Pancreas (tissue), 10 donors: ENCODE data around the gene PPP2R5A. TPM values are rescaled to one million over a fixed set of nuclear protein-coding genes. Genes with fewer than 3 reads are reported as not detected.
A peak's percentile ranks its signal among the peaks of the same experiment; 100 is the strongest.

Experiments used
- ATAC-seq, 4 donors: fragments of 200-7000 bp; cut with Tn5 transposase; one replicate each; pipeline versions ENCODE4 v1.8.0 to v1.9.1; 2020; ENCODE audit warnings: mild to moderate bottlenecking in 4 of 4, moderate library complexity in 4 of 4
- DNase-seq, 6 donors: peaks; one replicate each; pipeline ENCODE4 v3.0.0-alpha.2; 2020
- FAIRE-seq: peaks from 2 replicates; lab custom pipeline; 2012; peaks lifted over from hg19 to GRCh38; lab: Jason Lieb, UNC
- H3K27ac ChIP-seq, 4 donors: fragments of 200-600 bp; sonication (generic); 1 replicate in 3 of 4; 2 replicates in 1 of 4; pipeline versions ENCODE4 v1.5.0 to v1.8.0; 2020
- H3K27me3 ChIP-seq, 4 donors: fragments of 200-600 bp; one replicate each; pipeline ENCODE4 v1.8.0; 2021
- H3K36me3 ChIP-seq, 3 donors: fragments of 200-600 bp; sonication (generic) in 1 of 3; one replicate each; pipeline versions ENCODE4 v1.5.0 to v1.8.0; 2020 to 2021
- H3K4me1 ChIP-seq, 3 donors: fragments of 200-600 bp; one replicate each; pipeline ENCODE4 v1.8.0; 2021
- H3K4me3 ChIP-seq, 4 donors: fragments of 200-600 bp; sonication (generic) in 2 of 4; one replicate each; pipeline versions ENCODE4 v1.5.0 to v1.8.0; 2020 to 2021
- H3K9me3 ChIP-seq, 4 donors: fragments of 200-600 bp; one replicate each; pipeline ENCODE4 v1.8.0; 2021
- CTCF ChIP-seq, 4 donors: fragments of 200-600 bp; sonication (generic) in 3 of 4; IDR thresholded peaks; one replicate each; pipeline versions ENCODE4 v1.5.0 to v1.8.0; 2021; ENCODE audit warnings: antibody characterized with exemption in 4 of 4
- WGBS, 2 donors: extraction: QIAGEN DNeasy Blood & Tissue Kit; methylation state at CpG; one replicate each; pipeline ENCODE4 v1.1.7; 2013; 5-methylcytosine and 5-hydroxymethylcytosine counted together
- intact Hi-C, 3 donors: fragments of 100-400 bp; cut with DNase I; formaldehyde crosslinking; loops; one replicate each; pipeline versions ENCODE4 v1.11.1 to v1.14.2; 2022
- polyA plus RNA-seq, 2 donors: library from polyadenylated mRNA; stranded (reverse); fragments of 200-250 nt; gene quantifications; one replicate each; pipeline ENCODE4 v1.2.3, GENCODE V29; 2013
- total RNA-seq, 6 donors: library from RNA; stranded (reverse); fragmentation: NEBNext Ultra II Directional in 4 of 6; extraction: Animal tissue kit (Norgen Biotek cat#: 25700) in 4 of 6; gene quantifications; one replicate each; pipeline versions ENCODE4 v1.2.1 to v1.2.4, GENCODE V29; 2021 to 2023
- donor health status: healthy with polysubstance abuse.
- donor health status: DM: no; HTN: no; CAD: no; lungs with moderate emphysema.
- donor health status: DM: no; HTN: no; CAD: no.
- donor health status: control.
- donor health status: control.
- donor health status: Bipolar disorder and iron deficiency.
- donor health status: DM: yes; HTN: yes; CAD: no.
- donor health status: DM: no; HTN: no; CAD: no.
- donor health status: DM: no; HTN: no; CAD: no.
- donor health status: DM: yes; HTN: yes; CAD: no.

PPP2R5A gene
- total and polyA plus RNA-seq, 8 donors, result 14.4 to 30.5 (median 22.0) TPM

GRCh38 chr1:212293579-212293978 lies 8.4 kb downstream of the PPP2R5A start:
- H3K27ac ChIP-seq, result no peak overlapping the region
- intact Hi-C loops, result loop anchor here (5.0 to 10.0 kb wide), 2 partner anchors 209 to 221 kb away; no protein-coding TSS in a partner anchor
- no peaks in the 10 kb centered on the region for H3K27me3 ChIP-seq
- 42 to 53% methylated on average over 1 of the region's 1 CpG for WGBS, 2 donors
- H3K4me3 ChIP-seq, result no peak overlapping the region
- H3K9me3 ChIP-seq, result no peaks in the 10 kb centered on the region
- no peaks in the 10 kb centered on the region for H3K36me3 ChIP-seq
- DNase-seq, result no peak
- no peak for TF ChIP-seq CTCF (IDR thresholded peaks at IDR 0.05)
- peaks cover 11 to 51% (median 50%) of the 10 kb centered on the region in 3 donors for H3K4me1 ChIP-seq
- no peak for FAIRE-seq
- ATAC-seq, result peak in 3 of 4 donors; percentile 51 to 74 (median 57)

GRCh38 chr1:212294983-212295382 lies 9.8 kb downstream of the PPP2R5A start:
- peaks cover 11 to 38% (median 37%) of the 10 kb centered on the region in 3 donors for H3K4me1 ChIP-seq
- no peak for TF ChIP-seq CTCF (IDR thresholded peaks at IDR 0.05)
- no peaks in the 10 kb centered on the region for H3K36me3 ChIP-seq
- FAIRE-seq, result no peak
- DNase-seq, result no peak
- 88 to 93% methylated on average over 3 of the region's 3 CpGs for WGBS, 2 donors
- H3K27me3 ChIP-seq, result no peaks in the 10 kb centered on the region
- ATAC-seq, result no peak
- H3K4me3 ChIP-seq, result no peak overlapping the region
- no peak overlapping the region for H3K27ac ChIP-seq
- H3K9me3 ChIP-seq, result no peaks in the 10 kb centered on the region
- intact Hi-C loops, result loop anchor here (5.0 to 10.0 kb wide), 2 partner anchors 210 to 223 kb away; no protein-coding TSS in a partner anchor

- Histone ChIP-seq H3K4me3 (no peak overlapping the region), H3K36me3 (no peaks in the 10 kb centered on the region), H3K9me3 (no peaks in the 10 kb centered on the region), H3K4me1 (peaks cover 11 to 33% (median 32%) of the 10 kb centered on the region in 3 donors), H3K27me3 (no peaks in the 10 kb centered on the region), H3K27ac (no peak overlapping the region)
- TF ChIP-seq CTCF (IDR thresholded peaks at IDR 0.05), result no peak
- 65 to 72% methylated on average over 2 of the region's 2 CpGs for WGBS, 2 donors
- ATAC-seq, result no peak
- intact Hi-C loops, result loop anchor here in 1 of 3 donors (10.0 kb wide), 1 partner anchor 211 kb away; no protein-coding TSS in a partner anchor
- no peak for FAIRE-seq
- no peak for DNase-seq
Observed at GRCh38 chr1:212295579-212295978, 10.4 kb downstream of the PPP2R5A start.

GRCh38 chr1:212297338-212297737 lies 12.1 kb downstream of the PPP2R5A start:
- H3K9me3 ChIP-seq, result no peaks in the 10 kb centered on the region
- FAIRE-seq (no peak), DNase-seq (no peak), ATAC-seq (no peak)
- no peak overlapping the region for H3K4me3 ChIP-seq
- no peaks in the 10 kb centered on the region for H3K27me3 ChIP-seq
- H3K36me3 ChIP-seq, result no peaks in the 10 kb centered on the region
- intact Hi-C loops, result loop anchor here in 1 of 3 donors (10.0 kb wide), 1 partner anchor 213 kb away; no protein-coding TSS in a partner anchor
- no peak overlapping the region for H3K27ac ChIP-seq
- TF ChIP-seq CTCF (IDR thresholded peaks at IDR 0.05), result no peak
- peaks cover 11 to 24% (median 21%) of the 10 kb centered on the region in 3 donors for H3K4me1 ChIP-seq
- 90 to 96% methylated on average over 6 of the region's 6 CpGs for WGBS, 2 donors

GRCh38 chr1:212301580-212301979 lies 16.4 kb downstream of the PPP2R5A start:
- Histone ChIP-seq H3K27ac (no peak overlapping the region), H3K36me3 (no peaks in the 10 kb centered on the region), H3K9me3 (no peaks in the 10 kb centered on the region), H3K4me3 (no peak overlapping the region), H3K4me1 (peaks cover 0 to 2% (median 0%) of the 10 kb centered on the region in 3 donors), H3K27me3 (no peaks in the 10 kb centered on the region)
- intact Hi-C loops, result no loop called here
- ATAC-seq (no peak), DNase-seq (no peak), FAIRE-seq (no peak)
- WGBS, 2 donors, result 63 to 81% methylated on average over 1 of the region's 1 CpG
- no peak for TF ChIP-seq CTCF (IDR thresholded peaks at IDR 0.05)
